Mesenchymal stem cell (in vitro differentiated cells and primary cell): Measurements from ENCODE around the gene NYAP2.
A peak's percentile ranks its signal among the peaks of the same experiment; 100 is the strongest.

Experiments
- DNase-seq: peaks from one replicate; pipeline ENCODE4 v3.0.0-alpha.2; 2013
- H2AFZ ChIP-seq: one replicate; pipeline ENCODE4 v1.6.1; 2013; ENCODE audit warnings: low read depth, mild to moderate bottlenecking, control low read depth, inconsistent platforms, low read length, moderate library complexity
- H2AK5ac ChIP-seq: 2 replicates; pipeline ENCODE4 v1.6.1; 2013; ENCODE audit warnings: low read length, moderate library complexity, mild to moderate bottlenecking, inconsistent platforms; ENCODE audit not compliant: severe bottlenecking
- H2BK120ac ChIP-seq: one replicate; pipeline ENCODE4 v1.6.1; 2013; ENCODE audit warnings: low read depth, mild to moderate bottlenecking, inconsistent platforms, low read length, moderate library complexity
- H2BK12ac ChIP-seq, 2 experiments: one replicate each; pipeline ENCODE4 v1.6.1; 2013; ENCODE audit warnings: inconsistent platforms in 2 of 2, low read length in 2 of 2, mild to moderate bottlenecking in 2 of 2, moderate library complexity in 2 of 2, control low read depth in 1 of 2
- H2BK15ac ChIP-seq: one replicate; pipeline ENCODE4 v1.6.1; 2013; ENCODE audit warnings: mild to moderate bottlenecking, low read depth, inconsistent platforms; ENCODE audit not compliant: poor library complexity, severe bottlenecking
- H2BK5ac ChIP-seq: 2 replicates; pipeline ENCODE4 v1.6.1; 2013; ENCODE audit warnings: low read depth, mild to moderate bottlenecking, low read length, control low read depth, inconsistent platforms; ENCODE audit not compliant: poor library complexity, severe bottlenecking
- H3K14ac ChIP-seq, 2 experiments: one replicate each; pipeline ENCODE4 v1.6.1; 2013; ENCODE audit warnings: inconsistent platforms in 2 of 2, low read length in 2 of 2, control low read depth in 1 of 2, mild to moderate bottlenecking in 1 of 2, moderate library complexity in 1 of 2
- H3K18ac ChIP-seq, 2 experiments: one replicate each; pipeline ENCODE4 v1.6.1; 2013; ENCODE audit warnings: inconsistent platforms in 2 of 2, low read length in 2 of 2, control low read depth in 1 of 2, low read depth in 1 of 2, mild to moderate bottlenecking in 1 of 2
- H3K23ac ChIP-seq, 2 experiments: one replicate each; pipeline ENCODE4 v1.6.1; 2013; ENCODE audit warnings: inconsistent platforms in 2 of 2, low read length in 2 of 2, mild to moderate bottlenecking in 2 of 2, moderate library complexity in 2 of 2, control low read depth in 1 of 2
- H3K27ac ChIP-seq: 2 replicates; pipeline ENCODE4 v1.5.1; 2013; ENCODE audit warnings: mild to moderate bottlenecking, moderate library complexity, low read length, control low read depth, inconsistent platforms; ENCODE audit not compliant: poor library complexity, severe bottlenecking
- H3K27me3 ChIP-seq, 2 experiments: 2 replicates each; pipeline versions ENCODE4 v1.6.1 to v1.7.0; 2013; ENCODE audit warnings: low read length in 2 of 2, mild to moderate bottlenecking in 2 of 2, moderate library complexity in 2 of 2, control low read depth in 1 of 2, inconsistent platforms in 1 of 2; ENCODE audit not compliant: control insufficient read depth in 1 of 2, insufficient read depth in 1 of 2
- H3K36me3 ChIP-seq, 2 experiments: 2 replicates each; pipeline versions ENCODE4 v1.6.1 to v1.7.0; 2013; ENCODE audit warnings: low read length in 2 of 2, control low read depth in 1 of 2, inconsistent platforms in 1 of 2, low read depth in 1 of 2, mild to moderate bottlenecking in 1 of 2; ENCODE audit not compliant: insufficient read depth in 2 of 2, control insufficient read depth in 1 of 2
- H3K4ac ChIP-seq, 2 experiments: one replicate each; pipeline ENCODE4 v1.6.1; 2013; ENCODE audit warnings: inconsistent platforms in 2 of 2, low read length in 2 of 2, mild to moderate bottlenecking in 2 of 2, moderate library complexity in 2 of 2, control low read depth in 1 of 2, low read depth in 1 of 2
- H3K4me1 ChIP-seq: 2 replicates; pipeline ENCODE4 v1.6.1; 2013; ENCODE audit warnings: low read depth, low read length, control low read depth; ENCODE audit not compliant: control insufficient read depth, insufficient read depth
- H3K4me2 ChIP-seq: 2 replicates; pipeline ENCODE4 v1.6.1; 2013; ENCODE audit warnings: low read length, mild to moderate bottlenecking, inconsistent platforms; ENCODE audit not compliant: poor library complexity, severe bottlenecking
- H3K4me3 ChIP-seq, 2 experiments: 2 replicates each; pipeline versions ENCODE4 v1.5.1 to v1.7.0; 2013; ENCODE audit warnings: low read length in 2 of 2, mild to moderate bottlenecking in 2 of 2, control low read depth in 1 of 2, low read depth in 1 of 2; ENCODE audit not compliant: insufficient read depth in 1 of 2
- H3K79me1 ChIP-seq: replicated peaks from 2 replicates; pipeline ENCODE4 v1.6.1; 2013; ENCODE audit warnings: mild to moderate bottlenecking, control low read depth, low read length, inconsistent platforms; ENCODE audit not compliant: poor library complexity, severe bottlenecking
- H3K9ac ChIP-seq: 2 replicates; pipeline ENCODE4 v1.7.0; 2013; ENCODE audit warnings: mild to moderate bottlenecking, low read length, moderate library complexity
- H3K9me3 ChIP-seq: 2 replicates; pipeline ENCODE4 v1.7.0; 2013; ENCODE audit warnings: mild to moderate bottlenecking, low read length; ENCODE audit not compliant: control insufficient read depth
- H4K8ac ChIP-seq: one replicate; pipeline ENCODE4 v1.6.1; 2013; ENCODE audit warnings: inconsistent platforms, mild to moderate bottlenecking, low read length, moderate library complexity
- H4K91ac ChIP-seq: one replicate; pipeline ENCODE4 v1.6.1; 2013; ENCODE audit warnings: mild to moderate bottlenecking, low read length, inconsistent platforms
- WGBS: methylation state at CpG from one replicate; pipeline ENCODE4 v1.1.7; 2013; ENCODE audit warnings: mixed read lengths; 5-methylcytosine and 5-hydroxymethylcytosine counted together

Gene NYAP2

DNA sequence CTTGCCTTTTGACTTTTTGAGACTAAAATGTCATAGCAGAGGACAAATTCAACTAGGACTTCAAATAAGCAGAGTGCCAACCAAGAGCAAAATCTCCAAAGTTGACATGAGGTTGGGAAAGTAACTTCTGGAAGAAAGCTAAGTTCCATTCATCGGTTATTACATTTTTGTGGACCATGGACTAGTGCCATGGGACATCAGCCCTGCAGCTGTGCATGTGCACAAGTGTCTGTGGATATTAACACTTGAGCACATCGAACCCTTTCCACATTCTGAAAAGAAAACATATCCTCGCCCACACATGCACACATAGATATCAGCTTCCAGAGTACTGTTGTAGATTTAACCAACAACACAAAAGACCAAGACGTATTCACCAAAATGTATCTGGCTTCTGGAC is 262.6 kb downstream of the NYAP2 start:
- DNase-seq = no peak
- Histone ChIP-seq H3K27me3 (peaks cover 0 to 4% of the 10 kb centered on the region in 2 experiments), H3K9me3 (no peaks in the 10 kb centered on the region), H2BK12ac (no peak overlapping the region), H3K79me1 (no peaks in the 10 kb centered on the region), H3K23ac (no peak overlapping the region), H2BK15ac (no peak overlapping the region), H3K18ac (no peak overlapping the region), H3K36me3 (no peaks in the 10 kb centered on the region), H2AK5ac (no peak overlapping the region), H2BK5ac (no peak overlapping the region), H2BK120ac (no peak overlapping the region), H3K4me1 (no peaks in the 10 kb centered on the region), H3K4me2 (no peak overlapping the region), H3K4me3 (no peak overlapping the region), H3K14ac (no peak overlapping the region), H2AFZ (no peak overlapping the region), H4K91ac (no peak overlapping the region), H3K9ac (no peak overlapping the region), H4K8ac (no peak overlapping the region), H3K4ac (no peak overlapping the region), H3K27ac (no peak overlapping the region)
- WGBS = 88% methylated on average over 4 of the region's 4 CpGs

DNA sequence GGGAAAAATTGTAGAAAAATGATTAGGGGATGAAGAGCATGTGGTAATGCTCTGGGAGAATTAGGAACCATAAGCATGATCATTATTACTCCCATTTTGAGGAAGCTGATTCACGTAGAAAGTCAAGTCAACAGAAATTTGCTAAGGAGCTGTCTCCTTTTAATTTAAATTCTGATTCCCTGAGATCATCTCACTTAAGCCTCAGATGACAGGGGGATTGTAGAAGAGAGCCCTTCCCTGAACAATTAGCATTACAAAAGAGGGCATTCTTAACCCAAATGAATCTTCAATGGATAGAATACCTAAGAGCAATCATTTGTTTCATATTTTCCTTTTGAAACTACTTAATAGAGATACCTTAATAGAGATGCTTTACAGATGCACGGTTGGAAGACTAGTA is 267.9 kb downstream of the NYAP2 start:
- Histone ChIP-seq H4K91ac (no peak overlapping the region), H3K79me1 (no peaks in the 10 kb centered on the region), H2AFZ (no peak overlapping the region), H3K4me3 (no peak overlapping the region), H3K23ac (no peak overlapping the region), H3K9ac (no peak overlapping the region), H2BK15ac (no peak overlapping the region), H3K27me3 (no peaks in the 10 kb centered on the region), H3K14ac (no peak overlapping the region), H3K4ac (no peak overlapping the region), H4K8ac (no peak overlapping the region), H2BK12ac (no peak overlapping the region), H2BK5ac (no peak overlapping the region), H2AK5ac (no peak overlapping the region), H3K18ac (no peak overlapping the region), H3K9me3 (no peaks in the 10 kb centered on the region), H3K4me2 (no peak overlapping the region), H3K27ac (no peak overlapping the region), H3K36me3 (no peaks in the 10 kb centered on the region), H3K4me1 (no peaks in the 10 kb centered on the region), H2BK120ac (no peak overlapping the region)
- no peak for DNase-seq
- WGBS = no CpG with 5 or more reads among the region's 2 CpGs

DNA sequence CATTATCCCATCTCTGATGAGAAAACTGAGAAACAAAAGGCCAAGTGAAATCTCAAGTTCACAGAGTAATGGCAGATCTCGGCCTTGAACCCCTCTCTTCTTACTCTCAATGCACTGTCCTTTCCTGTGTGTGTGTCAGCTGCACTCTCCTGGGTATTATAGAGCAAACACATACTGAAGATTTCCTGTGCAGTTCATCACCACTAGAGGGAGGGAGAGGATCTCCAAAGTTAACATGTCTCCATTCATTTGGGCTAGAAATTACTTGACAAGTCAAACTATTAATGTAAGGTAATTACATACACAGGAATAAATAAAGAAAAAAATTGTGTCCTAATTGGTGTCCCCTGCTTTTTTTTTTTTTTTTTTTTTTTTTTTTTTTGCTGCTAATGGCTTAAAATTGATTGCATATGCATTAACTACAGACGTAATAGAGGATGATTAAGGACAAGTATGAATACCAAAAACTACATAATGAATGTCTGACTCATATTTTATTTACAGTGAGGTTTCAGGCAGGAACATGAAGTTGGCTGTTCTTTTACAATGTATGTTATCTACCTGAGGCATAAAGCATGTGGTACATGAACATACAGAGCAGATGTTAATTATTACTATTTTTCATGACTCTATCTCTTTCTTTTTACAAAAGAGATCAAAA is 269.2 kb downstream of the NYAP2 start:
- H2BK5ac ChIP-seq = no peak overlapping the region
- no peak overlapping the region for H3K4ac ChIP-seq
- H3K4me2 ChIP-seq = no peak overlapping the region
- H4K8ac ChIP-seq = no peak overlapping the region
- H3K27me3 ChIP-seq = no peaks in the 10 kb centered on the region
- DNase-seq = peak; percentile 73
- no peaks in the 10 kb centered on the region for H3K79me1 ChIP-seq
- no peak overlapping the region for H2AK5ac ChIP-seq
- WGBS = 8% methylated on average over 1 of the region's 2 CpGs
- no peak overlapping the region for H3K18ac ChIP-seq
- H3K9ac ChIP-seq = peak overlapping the region; percentile 6
- H3K27ac ChIP-seq = no peak overlapping the region
- H2BK12ac ChIP-seq = no peak overlapping the region
- no peaks in the 10 kb centered on the region for H3K9me3 ChIP-seq
- no peaks in the 10 kb centered on the region for H3K36me3 ChIP-seq
- no peak overlapping the region for H2BK15ac ChIP-seq
- no peak overlapping the region for H3K14ac ChIP-seq
- no peak overlapping the region for H4K91ac ChIP-seq
- H2AFZ ChIP-seq = no peak overlapping the region
- no peak overlapping the region for H2BK120ac ChIP-seq
- H3K4me1 ChIP-seq = no peaks in the 10 kb centered on the region
- no peak overlapping the region for H3K4me3 ChIP-seq
- H3K23ac ChIP-seq = no peak overlapping the region

DNA sequence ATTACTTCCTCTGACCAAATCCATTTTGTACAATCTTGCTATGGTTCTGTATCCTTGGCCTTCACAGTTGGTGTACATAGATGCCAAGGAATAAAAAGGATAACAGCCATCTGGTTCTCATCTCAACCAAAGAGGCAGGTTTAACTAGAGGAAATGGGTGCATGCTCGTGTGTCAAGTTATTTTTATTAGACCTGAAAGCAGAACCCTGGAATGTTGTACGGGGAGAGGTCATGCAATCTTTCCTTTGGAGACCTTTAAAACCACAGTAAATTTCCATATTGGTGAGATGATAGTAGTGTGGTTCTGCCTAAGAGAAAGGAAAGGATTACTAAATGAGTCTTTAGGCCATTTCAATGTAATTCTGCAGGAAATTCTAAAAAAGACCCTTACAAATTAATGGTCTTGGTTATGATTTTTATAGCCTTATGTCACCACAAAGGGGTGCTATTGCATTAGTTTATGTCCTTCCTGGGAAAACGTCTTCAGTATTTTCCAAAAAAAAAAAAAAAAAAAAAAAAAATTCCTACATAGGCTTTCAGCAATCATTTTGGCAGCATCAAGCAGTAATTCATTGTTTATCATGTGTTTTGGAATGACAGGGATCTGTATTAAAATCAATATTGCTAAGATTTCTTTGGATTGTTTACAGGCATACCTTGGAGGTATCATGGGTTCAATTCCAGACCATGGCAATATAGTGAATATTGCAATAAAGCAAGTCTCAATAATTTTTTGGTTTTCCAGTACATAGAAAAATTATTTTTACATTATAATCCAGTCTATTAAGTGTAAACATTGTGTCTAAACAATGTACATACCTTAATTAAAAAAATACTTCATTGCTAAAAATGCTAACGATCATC is 270.8 kb downstream of the NYAP2 start:
- no peak overlapping the region for H2BK5ac ChIP-seq
- 8% methylated on average over 2 of the region's 4 CpGs for WGBS
- H3K4ac ChIP-seq = no peak overlapping the region

More for the DNA sequence above, 270.8 kb downstream of the NYAP2 start:
- no peak overlapping the region for H4K8ac ChIP-seq
- H3K4me3 ChIP-seq = no peak overlapping the region
- H3K14ac ChIP-seq = no peak overlapping the region
- H3K4me1 ChIP-seq = no peaks in the 10 kb centered on the region
- no peak overlapping the region for H2AK5ac ChIP-seq
- H2AFZ ChIP-seq = no peak overlapping the region
- no peak overlapping the region for H2BK12ac ChIP-seq
- no peaks in the 10 kb centered on the region for H3K27me3 ChIP-seq
- H3K9ac ChIP-seq = peak overlapping the region; percentile 42
- no peak overlapping the region for H3K4me2 ChIP-seq
- no peak overlapping the region for H3K27ac ChIP-seq
- H4K91ac ChIP-seq = no peak overlapping the region
- no peak overlapping the region for H2BK15ac ChIP-seq
- H3K18ac ChIP-seq = no peak overlapping the region
- no peaks in the 10 kb centered on the region for H3K36me3 ChIP-seq
- H3K79me1 ChIP-seq = no peaks in the 10 kb centered on the region
- H3K23ac ChIP-seq = no peak overlapping the region
- H2BK120ac ChIP-seq = no peak overlapping the region
- no peaks in the 10 kb centered on the region for H3K9me3 ChIP-seq
- DNase-seq = peak; percentile 66
